ENCODE measurements around the gene PPP1R2.

GRCh38 chr3:195542316-195542697 is 818 bp downstream of the PPP1R2 start:
- TF ChIP-seq POLR2A (IDR thresholded peaks at IDR 0.05; ENCODE audit: low read depth, low read length), result no peak
- no peak for TF ChIP-seq FOS (IDR thresholded peaks at IDR 0.05; ENCODE audit: borderline replicate concordance, insufficient read depth, low read length)
- no peak for TF ChIP-seq EZH2 (IDR thresholded peaks at IDR 0.05; ENCODE audit: borderline replicate concordance, low read depth, low read length, severe bottlenecking)
- TF ChIP-seq POLR2AphosphoS5 (IDR thresholded peaks at IDR 0.05; ENCODE audit: insufficient read depth, low read depth, low read length), result no peak
- no peak for TF ChIP-seq CTCF (IDR thresholded peaks at IDR 0.05; ENCODE audit: extremely low read depth in 1 of 2, insufficient read depth in 1 of 2, low read depth in 1 of 2, low read length in 2 of 2)
